Stimulated activated CD4-positive, alpha-beta T cell treated with anti-CD3 and anti-CD28 coated beads, Interleukin-4, amount 100 ng/mL, for 24 hours (primary cell): ENCODE measurements around the gene ALK.

Experiments
- DNase-seq: peaks from one replicate; pipeline ENCODE4 v3.0.0-alpha.2; 2020

The ALK gene

DNA sequence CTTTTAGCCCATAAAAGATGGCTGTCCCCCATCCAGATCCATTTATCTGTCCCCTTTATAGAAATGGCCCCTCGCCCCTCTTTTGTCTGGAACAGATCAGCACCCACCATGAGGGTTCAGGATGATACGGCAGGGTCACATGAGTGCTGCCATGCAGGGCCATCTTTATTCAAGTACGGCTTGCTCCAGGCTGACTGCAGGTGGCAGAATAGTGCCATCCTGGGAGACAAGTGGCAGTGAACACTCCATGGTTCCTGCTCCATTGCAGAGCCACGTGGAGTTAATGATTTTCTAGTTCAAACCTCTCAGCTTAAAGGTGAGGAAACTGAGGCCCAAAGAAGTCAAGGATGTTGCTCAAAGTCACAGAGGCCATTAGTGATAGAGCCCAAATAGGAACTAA is 625.5 kb downstream of the ALK start:
- no peak for DNase-seq

- no peak for DNase-seq
These were observed 627.5 kb downstream of the ALK start for GRCh38 chr2:29293830-29294438.

GRCh38 chr2:29290293-29291047 is 630.9 kb downstream of the ALK start:
- no peak for DNase-seq

GRCh38 chr2:29284671-29285070 is 636.7 kb downstream of the ALK start:
- DNase-seq = no peak

- DNase-seq = no peak
These were observed 639.5 kb downstream of the ALK start for GRCh38 chr2:29281916-29282247.

- no peak for DNase-seq
These were observed 640.1 kb downstream of the ALK start for GRCh38 chr2:29281086-29281915.

- no peak for DNase-seq
These were observed 642.4 kb downstream of the ALK start for GRCh38 chr2:29278966-29279365.

DNA sequence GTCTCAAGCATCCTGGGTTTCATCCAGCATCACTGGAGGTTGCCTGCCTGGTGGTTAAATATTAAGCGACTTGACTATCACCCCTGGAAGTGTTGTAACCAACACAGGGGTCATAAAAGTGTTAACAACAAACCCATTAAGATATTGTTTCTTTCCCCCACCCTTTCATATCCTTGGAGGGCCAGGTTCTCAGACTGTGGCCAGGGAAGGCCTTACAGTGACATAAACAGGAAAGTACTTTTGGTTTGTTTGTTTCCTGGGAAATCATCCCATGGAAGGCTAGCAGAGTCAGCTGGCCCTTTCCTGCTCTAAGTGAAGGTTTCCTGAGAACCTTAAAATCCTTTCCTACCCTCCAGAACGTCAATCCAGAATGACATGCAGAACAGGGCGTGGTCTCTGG is 645.2 kb downstream of the ALK start:
- no peak for DNase-seq

DNA sequence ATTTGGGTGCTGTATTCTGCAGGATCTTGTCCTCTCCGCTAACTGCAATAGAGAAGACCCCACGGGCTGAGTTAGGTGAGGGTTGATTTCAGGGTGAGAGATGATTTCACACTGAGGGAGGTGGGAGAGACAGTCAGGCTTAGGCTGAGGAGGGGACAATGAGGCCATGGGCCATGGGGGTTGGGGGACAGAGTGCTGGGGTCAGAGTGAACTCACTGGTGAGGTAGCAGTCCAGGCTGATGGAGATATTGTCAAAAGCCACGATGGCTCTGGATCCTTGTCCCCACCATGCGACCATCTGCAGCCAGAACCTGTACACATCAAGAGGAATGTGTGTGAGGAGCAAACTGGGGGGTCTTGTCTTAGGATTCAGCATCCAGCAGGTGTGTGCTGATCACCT is 646.2 kb downstream of the ALK start:
- DNase-seq = no peak

- no peak for DNase-seq
These were observed 647.4 kb downstream of the ALK start for GRCh38 chr2:29273685-29274611.

DNA sequence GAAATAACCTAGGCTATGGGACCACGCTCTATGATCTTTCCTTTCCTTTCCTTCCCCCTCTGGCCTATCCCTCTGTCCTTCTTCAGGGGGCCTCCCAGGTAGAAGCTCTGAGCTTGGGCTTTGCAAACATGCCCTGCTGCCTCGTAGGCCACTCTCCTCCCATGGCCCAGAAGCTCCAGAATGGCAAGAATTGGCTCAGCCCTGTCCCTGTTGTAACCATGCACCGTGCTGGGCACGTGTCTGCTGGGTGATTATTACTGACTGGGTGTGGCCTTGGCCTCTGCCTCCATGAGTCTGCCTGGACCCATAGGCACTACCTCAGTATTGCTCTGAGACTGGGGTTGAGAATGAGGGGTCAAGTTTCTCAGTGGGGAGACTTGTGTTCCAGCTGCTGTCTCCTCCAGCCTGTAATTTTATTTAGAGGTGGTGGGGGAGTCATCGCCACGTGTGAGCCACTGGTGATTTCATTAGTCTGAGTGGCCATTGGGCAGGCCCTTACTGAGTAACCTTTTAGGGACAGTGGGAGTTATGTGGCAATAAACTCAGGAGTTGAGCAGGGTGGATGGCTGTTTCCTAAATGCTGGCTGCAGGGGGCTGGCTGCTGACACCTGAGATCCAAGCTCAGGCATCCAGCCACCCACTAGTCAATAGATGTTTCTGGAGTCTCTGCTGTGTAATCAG is 648.2 kb downstream of the ALK start:
- DNase-seq = no peak

- no peak for DNase-seq
These were observed 649.1 kb downstream of the ALK start for GRCh38 chr2:29272311-29272710.

- no peak for DNase-seq
These were observed 650.7 kb downstream of the ALK start for GRCh38 chr2:29270701-29271121.

DNA sequence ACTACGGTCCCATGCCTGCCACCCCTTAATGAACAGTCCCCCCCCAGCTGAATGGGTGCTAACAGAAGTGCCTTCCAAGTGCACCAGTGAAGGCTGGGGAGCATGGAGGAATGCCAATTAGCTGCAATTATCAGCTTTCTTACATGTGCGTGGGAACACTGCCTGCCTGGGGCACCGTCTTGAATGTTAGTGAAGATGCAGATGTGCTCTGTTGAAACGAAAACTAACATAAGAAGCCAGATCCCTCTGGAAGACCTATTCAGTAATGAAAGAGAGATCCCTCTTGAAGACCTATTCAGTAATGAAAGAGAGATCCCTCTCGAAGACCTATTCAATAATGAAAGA is 651.6 kb downstream of the ALK start:
- no peak for DNase-seq

- DNase-seq = no peak
These were observed 652.2 kb downstream of the ALK start for GRCh38 chr2:29269095-29269764.

DNA sequence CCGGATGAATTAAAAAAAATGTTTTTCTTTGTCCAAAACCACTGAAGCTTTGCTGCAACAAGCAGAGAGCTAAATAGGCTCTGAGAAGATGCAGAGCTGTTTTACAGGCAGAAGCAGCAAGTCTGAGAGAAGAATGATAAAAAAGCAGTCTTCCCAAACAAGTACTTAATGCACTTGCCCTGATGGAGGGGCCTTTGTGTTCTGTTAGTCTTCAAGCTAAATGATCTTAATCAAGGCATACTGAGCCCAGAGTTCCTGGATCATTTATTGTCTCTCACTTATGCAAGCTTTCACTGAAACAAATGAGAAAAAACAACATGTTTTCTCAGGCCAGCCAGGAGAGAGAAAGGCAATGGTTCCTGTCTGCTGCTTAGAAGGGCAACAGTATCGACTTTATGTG is 653.7 kb downstream of the ALK start:
- no peak for DNase-seq

GRCh38 chr2:29263886-29264285 is 657.5 kb downstream of the ALK start:
- DNase-seq = no peak

GRCh38 chr2:29262681-29263260 is 658.6 kb downstream of the ALK start:
- DNase-seq = no peak

GRCh38 chr2:29261003-29261402 is 660.4 kb downstream of the ALK start:
- no peak for DNase-seq

DNA sequence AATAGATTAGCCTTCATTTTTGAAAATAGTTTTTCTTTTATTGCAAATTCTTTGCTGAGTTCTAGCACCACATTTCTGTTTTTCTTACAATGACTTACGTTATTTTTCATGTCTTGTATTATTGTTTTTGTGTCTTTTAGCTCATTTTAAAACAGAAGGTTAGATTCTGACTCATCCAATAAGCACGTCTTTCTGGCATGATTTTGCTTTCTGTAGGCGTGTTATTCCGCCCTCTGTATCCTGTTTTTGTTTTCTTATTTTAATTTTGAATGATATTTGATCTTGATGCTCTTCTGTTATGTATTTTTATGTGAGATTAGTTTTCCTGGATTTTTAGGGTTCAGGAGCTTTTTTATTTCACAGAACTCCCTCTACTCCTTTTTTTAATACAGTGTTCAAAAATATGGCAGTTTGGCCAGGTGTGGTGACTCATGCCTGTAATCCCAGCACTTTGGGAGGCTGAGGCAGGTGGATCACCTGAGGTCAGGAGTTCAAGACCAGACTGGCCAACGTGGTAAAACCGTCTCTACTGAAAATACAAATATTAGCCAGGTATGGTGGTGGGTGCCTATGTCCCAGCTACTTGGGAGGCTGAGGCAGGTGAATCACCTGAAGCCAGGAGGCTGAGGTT is 661.1 kb downstream of the ALK start:
- no peak for DNase-seq

DNA sequence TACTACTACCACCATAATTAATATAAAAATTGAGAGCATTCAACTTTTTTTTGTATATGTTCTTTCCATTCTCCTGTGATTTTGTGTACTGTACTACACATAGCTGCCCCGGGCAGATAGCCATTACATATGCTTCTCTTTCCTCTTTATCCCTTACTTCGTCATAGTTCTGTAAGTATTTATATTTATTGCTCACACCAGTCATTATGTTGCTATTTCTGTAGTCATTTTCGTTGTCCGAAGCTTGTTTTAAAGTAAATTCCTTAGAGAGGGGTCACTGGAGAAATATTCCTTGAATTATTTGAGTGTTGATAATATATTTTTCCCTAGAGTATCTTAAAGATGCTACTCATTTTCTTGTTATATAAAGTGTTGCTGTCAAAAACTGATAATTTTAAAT is 662.2 kb downstream of the ALK start:
- no peak for DNase-seq
